GM18498 (cell line): ENCODE measurements around the gene ACSL5.
"Not testable (repeated sequence)": the region's sequence is repeated elsewhere in the genome, so short reads cannot be mapped to it uniquely, and the experiment has no call there.

Source experiments
- ATAC-seq: cut with Tn5 transposase; IDR thresholded peaks from one replicate; pipeline ENCODE4 v1.9.1; 2021; ENCODE audit warnings: mild to moderate bottlenecking, moderate library complexity; ENCODE audit not compliant: unreplicated experiment

ACSL5 gene

DNA sequence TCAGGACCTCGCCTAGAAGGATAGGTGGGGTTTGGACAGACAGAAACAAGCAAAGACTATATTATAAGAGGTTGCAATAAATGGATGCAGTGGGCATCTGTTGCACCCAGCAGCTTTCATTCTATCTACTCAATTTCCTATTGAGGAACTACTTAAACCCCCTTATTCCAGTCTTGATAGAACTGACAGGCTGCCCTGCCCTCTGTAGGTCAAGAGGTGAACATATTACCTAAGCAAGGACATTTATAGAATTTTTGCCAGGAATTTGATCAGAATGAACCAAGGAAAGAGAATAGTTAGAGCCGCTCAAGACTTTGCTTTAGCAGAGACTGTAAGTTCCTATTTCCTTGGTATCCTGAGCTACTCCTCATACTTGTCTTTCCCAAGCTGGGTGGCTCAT is 82.6 kb downstream of the ACSL5 start:
- no peak for ATAC-seq

DNA sequence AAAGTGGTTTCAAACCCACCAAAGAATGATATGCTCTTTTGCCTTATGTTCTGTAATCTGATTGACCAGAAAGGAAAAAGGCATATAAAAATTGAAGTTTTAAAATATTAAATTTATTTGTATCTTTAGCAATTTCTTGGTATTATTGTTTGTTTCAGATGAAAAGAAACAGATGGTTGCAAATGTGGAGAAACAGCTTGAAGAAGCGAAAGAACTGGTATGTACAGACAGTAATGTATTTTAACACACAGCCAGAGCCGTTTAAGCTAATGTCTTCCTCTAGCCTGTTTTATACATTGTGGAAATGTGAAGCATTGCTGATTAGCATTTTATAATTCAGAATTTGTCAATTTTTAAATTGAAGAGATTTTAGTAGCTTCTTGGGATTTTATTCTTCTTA is 86.5 kb downstream of the ACSL5 start:
- no peak for ATAC-seq

DNA sequence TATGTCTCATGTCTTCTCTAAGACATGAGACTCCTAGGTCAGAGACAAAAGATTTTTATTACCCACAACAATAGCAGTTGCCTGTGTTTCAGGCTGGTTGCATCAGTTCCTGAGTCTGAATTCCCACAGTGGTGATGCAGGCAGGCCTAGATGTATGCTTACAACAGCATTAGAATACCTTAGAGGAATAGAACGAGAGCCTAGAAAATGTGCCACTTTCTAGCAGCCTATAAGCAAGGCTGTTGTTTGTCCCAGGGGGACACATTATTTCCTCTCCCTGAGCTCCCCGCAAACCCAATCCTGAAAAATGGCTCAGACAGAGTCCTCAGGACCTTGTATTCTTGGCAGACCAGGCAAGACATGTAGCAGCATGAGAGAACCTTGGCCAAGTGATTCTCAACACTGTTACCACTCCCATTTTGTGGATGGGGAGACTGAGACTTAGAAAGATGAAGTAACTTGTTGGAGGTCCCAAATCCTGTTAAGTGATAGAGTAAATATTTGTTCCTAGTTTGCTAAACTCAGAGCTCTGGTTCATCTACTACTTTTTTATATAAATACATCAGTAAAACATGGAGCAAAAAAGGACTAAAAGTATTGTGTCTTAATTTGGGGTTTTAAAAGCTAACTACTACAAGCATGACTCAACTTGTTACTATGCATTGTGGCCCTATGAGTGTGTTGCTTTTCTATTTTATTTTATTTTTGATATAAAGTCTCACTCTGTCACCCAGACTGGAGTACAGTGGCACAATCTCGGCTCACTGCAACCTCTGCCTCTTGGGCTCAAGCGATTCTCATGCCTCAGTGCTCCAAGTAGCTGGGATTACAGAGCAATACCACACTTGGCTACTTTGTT is 87.3 kb downstream of the ACSL5 start:
- no peak for ATAC-seq

DNA sequence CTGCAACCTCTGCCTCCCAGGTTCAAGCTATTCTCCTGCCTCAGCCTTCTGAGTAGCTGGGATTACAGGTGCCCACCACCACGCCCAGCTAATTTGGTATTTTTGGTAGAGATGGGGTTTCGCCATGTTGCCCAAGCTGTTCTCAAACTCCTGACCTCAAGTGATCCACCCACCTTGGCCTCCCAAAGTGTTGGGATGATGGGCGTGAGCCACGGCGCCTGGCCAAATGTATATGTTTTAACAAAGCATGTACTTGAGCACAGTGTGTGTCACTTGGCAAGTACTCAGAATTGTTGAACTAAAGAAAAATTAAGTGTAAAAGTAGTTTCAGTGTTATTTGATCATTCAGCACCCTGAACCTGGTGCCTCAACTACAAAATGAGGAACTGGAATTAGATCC is 90.2 kb downstream of the ACSL5 start:
- not testable (repeated sequence) for ATAC-seq

DNA sequence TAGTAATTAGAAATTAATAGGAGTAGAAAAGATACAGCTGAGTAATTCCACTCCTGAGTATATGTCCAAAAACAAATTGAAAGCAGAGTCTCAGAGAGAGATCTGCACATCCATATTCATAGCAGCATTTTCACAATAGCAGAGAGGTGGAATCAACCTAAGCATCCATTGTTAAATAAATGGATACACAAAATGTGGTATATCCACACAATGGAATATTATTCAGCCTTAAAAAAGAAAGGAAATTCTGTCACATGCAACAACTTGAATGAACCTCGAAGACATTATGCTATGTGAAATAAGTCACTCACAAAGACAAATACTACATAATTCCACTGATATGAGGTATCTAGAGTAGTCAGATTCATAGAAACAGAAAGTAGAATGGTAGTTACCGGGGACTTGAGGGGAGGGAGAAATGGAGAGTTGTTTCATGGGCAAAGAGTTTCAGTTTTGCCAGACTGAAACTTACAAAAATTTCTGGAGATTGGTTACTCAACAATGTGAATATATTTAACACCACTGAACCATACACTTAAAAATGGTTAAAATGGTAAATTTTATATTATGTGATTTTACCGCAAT is 91.5 kb downstream of the ACSL5 start:
- no peak for ATAC-seq

DNA sequence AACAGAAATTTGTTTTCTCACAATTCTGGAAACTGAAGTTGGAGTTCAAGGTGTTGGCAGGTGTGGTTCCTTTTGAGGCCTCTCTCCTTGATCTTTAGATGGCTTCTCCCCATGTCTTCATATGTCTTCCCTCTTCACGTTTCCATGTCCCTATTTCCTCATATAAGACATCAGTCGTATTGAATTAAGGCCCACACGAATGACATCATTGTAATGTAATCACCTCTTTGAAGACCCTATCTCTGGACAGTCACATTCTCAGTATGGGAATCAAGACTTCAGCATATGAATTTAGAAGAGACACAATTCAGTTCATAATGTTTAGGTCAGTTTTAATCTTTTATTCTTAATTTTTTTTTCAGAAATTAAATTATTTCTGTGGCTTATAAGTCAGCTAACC is 92.9 kb downstream of the ACSL5 start:
- no peak for ATAC-seq

DNA sequence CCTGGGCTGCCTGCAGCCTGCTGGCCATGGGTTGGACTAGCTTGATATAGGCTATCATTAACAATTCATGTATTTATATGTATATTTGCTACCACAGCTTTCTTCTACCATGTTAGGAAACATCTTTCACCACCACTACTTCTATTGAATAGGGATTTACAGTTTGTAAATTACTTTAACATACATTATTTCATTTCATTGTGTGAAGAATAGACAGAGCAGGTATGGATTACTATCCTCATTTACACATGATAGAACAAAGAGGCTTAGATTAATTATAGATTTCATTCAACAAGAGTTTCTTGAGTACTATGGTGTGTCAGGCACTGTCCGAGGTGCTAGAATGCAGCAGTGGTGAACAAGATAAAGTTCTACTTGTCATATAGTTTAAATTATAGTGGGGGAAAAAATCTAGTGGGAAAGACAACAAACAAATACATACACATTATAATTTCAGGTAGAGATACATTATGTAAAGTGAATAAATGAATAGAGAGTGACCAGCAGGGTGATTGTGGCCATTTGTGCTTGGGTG is 93.7 kb downstream of the ACSL5 start:
- no peak for ATAC-seq

DNA sequence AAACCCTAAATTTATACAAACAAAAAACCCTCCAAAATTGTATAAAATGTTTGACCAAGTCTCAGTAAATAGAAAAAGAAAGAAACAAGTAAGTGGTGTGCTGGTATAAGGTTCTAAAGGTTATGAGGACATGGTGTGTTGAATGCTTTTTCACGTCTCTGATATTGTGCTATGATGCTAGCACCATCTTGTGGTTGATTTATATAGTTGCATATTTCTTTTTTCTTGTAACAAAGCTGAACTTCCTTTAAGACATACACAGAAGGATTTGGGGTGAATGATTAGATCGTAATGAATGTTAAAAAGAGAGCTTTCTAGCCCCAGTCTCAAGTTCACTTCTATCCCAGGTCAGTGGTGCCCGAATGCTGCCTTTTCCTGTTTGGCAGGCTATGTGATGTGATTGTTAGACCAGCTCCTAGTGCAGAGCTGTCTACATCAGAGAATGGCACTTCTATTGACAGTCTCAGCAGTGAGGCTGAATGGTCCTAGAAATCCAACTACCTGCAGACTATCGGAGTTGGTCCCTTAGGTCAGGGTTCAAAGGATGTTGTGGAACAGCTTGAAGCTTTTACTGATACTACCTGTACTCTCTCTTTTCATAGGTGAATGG is 98.1 kb downstream of the ACSL5 start:
- ATAC-seq, result no peak

DNA sequence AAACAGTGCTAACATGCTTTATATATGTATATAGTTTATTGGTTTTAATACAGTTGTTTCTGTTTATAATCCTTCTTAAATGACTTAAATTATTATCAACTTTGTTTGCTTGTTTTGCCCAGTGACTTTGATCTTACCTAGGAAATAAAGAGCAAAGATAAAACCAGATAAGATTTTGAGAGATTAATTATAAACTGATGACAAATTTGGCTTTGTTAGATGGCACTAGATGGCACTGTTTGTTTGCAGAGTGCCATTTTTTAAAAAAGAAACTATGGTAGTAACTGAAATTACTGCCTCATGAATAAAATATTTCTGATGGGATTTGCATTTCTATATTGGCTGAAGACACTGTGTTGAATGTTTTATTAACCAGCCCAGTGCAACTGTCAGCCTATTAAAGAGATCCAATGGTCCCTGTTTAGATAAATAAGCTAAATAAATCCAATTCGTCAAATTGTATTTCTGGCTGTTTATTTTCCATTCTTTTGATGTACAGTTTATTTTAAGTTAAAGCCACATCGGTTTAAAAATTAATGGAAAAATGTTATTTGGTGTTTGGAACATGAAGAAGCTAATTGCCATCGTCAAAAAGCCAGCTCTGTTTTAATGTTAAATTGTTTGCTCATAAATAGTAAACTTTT is 101.8 kb downstream of the ACSL5 start:
- ATAC-seq, result no peak
